GM19099 (cell line): ENCODE results near the gene AMT.

Experiments
- POLR2A ChIP-seq: IDR thresholded peaks from 3 replicates; pipeline ENCODE4 v1.6.1; 2011; ENCODE audit warnings: low read depth; ENCODE audit not compliant: insufficient read length; ENCODE audit errors: extremely low read depth

Gene AMT

GRCh38 chr3:49383387-49383786 is 38.9 kb downstream of the AMT start:
- TF ChIP-seq POLR2A = no peak

GRCh38 chr3:49378249-49378895 is 43.9 kb downstream of the AMT start:
- no peak for TF ChIP-seq POLR2A

GRCh38 chr3:49377483-49377882 is 44.8 kb downstream of the AMT start:
- no peak for TF ChIP-seq POLR2A

- TF ChIP-seq POLR2A = no peak
These were observed 50.3 kb downstream of the AMT start for GRCh38 chr3:49371946-49372345.

- no peak for TF ChIP-seq POLR2A
These were observed 51.5 kb downstream of the AMT start for GRCh38 chr3:49370585-49371290.
